Mucosa of gallbladder (tissue), 1 donor: ENCODE measurements around the gene SLC10A7. TPM values are rescaled to one million over a fixed set of nuclear protein-coding genes. Genes with fewer than 3 reads are reported as not detected.

Source experiments
- DNase-seq: peaks from one replicate; pipeline ENCODE4 v3.0.0-alpha.2; 2020; ENCODE audit warnings: low spot score
- total RNA-seq: library from RNA; stranded (reverse); gene quantifications from one replicate; pipeline ENCODE4 v1.2.1, GENCODE V29; 2021
- donor health status: DM: no; HTN: no; CAD: no.

SLC10A7 gene
- total RNA-seq, 1 donor from 2014 or later: 15.5 TPM

DNA sequence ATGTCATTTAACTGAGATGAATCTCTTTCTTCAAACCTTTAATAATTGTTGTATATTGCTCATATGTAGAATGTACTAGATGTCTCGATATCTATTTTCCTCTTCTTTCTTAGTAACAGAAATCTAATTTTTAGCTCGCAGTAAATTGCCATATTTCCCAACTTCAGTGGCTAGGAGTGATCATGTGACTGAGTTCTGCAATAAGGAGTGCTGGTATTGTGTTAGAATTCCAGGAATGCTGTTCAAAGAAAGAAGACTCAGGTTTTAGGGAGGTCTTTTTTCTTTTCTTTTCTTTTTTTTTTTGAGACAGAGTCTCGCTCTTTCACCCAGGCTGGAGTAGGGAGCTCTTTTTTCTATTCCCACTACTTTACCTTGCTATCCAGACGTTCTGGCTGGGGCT is 81.7 kb downstream of the SLC10A7 start:
- no peak for DNase-seq

- no peak for DNase-seq
Observed at GRCh38 chr4:146439437-146439836, 82.3 kb downstream of the SLC10A7 start.

DNA sequence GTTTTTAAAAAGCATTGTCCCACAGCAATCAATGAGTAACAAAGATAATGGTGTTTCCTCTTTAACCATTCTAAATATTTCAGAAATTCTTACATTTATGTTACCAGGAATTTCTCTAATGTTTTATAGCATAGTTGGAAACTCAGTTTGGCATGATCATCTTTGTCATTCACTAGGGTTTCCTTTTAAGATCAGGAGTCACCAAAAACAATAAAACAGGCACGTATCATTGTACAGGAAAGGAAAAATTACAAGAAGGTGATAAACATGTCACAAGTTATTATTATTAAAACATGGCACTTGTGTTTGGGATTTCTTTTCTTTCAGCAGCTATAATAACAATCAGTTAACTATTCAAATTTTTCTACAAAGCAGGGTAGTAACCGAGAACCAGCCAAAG is 84.0 kb downstream of the SLC10A7 start:
- DNase-seq: no peak

GRCh38 chr4:146436423-146437162 is 85.1 kb downstream of the SLC10A7 start:
- DNase-seq: no peak

DNA sequence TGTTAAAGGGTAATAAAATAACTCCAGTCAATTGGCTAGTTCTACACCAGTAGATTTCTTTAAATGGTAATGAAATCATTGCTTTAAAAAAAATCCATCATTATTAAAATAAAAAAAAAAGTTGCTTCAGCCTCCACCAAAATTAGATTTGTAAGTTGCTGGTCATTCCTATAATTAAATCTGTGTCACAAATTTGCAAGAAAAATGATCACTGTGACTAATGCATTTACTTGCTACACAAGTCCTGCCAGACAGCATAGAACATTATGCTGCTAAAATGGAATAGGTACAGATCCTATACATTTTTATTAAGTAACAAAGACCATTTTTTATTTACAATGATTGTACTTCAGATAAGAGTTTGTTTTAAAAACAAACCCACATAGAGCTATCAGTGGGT is 85.8 kb downstream of the SLC10A7 start:
- DNase-seq: no peak

DNA sequence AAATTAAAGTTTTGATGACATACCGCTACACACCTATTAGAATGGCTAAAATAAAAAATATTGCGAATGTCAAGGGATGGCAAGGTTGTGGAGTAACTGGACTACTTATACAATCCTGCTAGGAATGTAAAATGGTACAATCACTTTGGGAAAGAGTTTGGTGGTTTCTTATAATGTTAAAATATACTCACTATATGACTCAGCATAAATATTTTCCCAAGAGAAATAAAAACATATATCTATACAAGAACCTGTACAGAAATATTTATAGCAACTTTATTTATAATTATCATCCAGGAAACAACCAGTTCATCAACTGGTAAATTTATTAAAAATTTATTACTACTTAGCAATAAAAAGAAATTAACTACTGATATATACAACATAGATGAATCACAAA is 89.7 kb downstream of the SLC10A7 start:
- no peak for DNase-seq

DNA sequence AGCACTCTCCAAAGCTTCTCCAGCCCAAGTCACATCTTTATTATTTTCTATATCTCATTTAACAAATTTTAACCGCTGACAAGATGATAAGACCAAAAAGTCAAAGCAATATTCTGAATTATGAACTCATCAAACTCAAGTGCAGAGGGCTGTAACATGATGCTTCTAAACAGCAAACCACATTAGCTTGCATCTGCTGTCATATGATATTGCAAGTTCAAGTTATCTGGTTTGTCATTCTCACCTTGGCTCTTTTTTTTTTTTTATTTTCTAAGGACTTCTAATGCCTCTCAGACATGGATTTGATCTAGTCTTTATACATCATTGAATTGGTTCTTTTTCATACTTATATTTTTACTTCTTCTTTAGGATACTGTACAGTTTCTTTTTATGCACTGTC is 93.4 kb downstream of the SLC10A7 start:
- DNase-seq: no peak

GRCh38 chr4:146417822-146418221 is 103.9 kb downstream of the SLC10A7 start:
- no peak for DNase-seq

- no peak for DNase-seq
Observed at GRCh38 chr4:146415829-146416228, 105.9 kb downstream of the SLC10A7 start.

DNA sequence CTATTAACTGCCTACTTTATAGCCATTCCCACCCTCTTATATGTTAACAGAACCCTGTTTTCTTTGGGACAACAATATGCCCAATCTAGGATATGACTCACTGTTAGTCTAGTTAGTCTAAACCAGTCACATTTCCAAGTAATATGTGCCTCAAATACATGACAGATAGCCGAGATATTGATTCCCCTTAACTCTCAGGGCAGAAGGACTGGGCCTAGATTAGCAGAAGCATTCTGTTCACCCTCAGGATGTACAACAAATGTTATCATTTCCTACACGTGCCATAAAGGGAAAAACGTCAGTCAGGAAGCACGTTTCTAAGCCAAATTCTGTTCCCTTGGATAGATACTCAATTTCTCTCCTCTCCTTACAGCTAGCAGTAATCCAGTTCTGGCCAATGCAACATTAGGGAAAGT is 114.1 kb downstream of the SLC10A7 start:
- DNase-seq: no peak

- DNase-seq: no peak
Observed at GRCh38 chr4:146407257-146407656, 114.5 kb downstream of the SLC10A7 start.

GRCh38 chr4:146401274-146401673 is 120.5 kb downstream of the SLC10A7 start:
- no peak for DNase-seq

DNA sequence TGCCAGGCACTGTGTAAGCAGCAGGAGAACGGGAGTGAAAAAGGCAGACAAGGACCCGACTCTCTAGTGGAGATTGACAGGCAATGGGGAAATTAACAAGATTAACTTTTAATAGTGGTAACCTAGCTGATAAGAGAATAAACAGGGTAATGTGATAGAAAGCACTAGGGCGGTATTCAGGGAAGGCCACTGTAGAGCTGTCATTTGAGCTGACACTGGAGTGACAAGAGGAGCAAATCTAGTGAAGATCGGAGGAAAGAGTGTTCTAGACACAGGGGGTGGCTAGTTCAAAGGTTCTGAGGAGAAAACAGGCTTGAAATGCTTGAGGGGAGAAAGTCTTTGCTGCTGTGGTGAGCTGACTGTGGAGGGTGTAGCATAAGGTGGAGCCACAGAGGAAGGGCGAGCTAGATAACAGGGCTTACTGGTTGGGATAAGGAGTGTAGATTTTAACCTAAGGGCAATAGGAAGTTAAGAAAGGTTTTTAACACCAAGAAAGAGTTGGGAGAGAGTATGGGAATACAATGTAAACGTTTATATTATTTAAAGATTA is 122.8 kb downstream of the SLC10A7 start:
- DNase-seq: no peak

- DNase-seq: no peak
Observed at GRCh38 chr4:146398404-146398803, 123.3 kb downstream of the SLC10A7 start.

DNA sequence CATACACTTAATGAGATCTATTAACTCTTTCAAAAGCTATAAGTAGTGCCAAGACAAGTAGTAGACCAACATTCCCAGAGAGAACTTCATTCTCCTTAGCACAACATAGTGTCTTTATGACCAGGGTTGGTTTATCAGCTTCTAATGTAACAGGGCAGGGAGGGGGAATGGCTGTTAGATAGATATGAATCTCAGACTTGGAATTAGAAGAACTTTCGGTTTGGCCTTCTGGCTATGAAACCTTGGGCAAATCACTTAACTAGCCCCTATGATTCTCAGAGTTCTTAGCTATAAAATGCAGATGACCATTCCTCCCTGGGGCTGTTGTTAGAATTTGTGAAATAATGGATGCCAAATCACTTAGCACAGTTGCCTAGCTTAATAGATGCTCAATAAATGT is 132.2 kb downstream of the SLC10A7 start:
- DNase-seq: no peak

DNA sequence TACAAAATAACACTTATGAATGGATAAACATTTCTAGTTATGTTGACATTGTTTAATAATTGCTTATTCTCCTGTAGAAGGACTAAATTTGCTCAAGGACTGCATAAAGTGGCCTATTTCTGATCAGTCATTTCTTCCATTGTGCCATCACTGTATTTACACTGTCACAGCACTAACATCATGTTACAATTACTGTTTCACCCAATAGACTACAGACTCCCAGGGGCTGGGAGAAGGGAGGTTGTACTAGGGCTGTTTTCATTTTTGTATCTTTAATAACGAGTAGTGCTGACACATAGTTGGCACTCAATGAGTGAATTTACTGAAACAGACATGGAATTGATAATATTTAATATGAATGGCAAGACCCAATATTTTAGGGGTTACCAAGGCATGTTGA is 139.5 kb downstream of the SLC10A7 start:
- DNase-seq: no peak

DNA sequence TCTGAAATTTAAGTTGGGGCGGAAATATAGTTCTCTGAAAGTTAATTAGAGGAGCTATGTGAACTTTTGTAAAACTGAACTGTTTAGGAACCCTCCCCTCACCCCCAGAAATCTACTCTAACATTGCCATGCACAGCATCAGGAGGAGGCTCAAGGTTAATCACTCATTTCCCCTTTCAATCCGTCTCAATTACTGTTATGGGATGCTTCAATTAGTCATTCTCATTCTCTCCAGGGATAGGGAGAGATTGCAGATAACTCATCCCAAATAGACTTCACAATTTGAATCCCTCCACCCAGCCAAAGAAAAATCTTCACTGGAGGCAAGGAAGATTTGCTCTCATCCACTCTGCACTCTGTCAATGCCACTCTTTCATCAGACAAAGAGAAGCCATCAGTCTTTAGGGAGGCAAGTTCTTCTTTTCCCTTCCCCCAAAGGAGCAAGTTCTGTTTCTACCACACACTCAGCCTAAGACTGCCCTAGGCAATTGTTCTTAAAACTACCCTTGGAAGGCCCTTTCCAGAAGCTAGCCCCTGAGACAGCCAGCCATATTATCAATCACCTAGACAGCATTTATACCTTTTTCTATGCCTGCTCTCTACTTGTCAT is 140.4 kb downstream of the SLC10A7 start:
- no peak for DNase-seq

GRCh38 chr4:146379744-146380143 is 142.0 kb downstream of the SLC10A7 start:
- peak; percentile 56 for DNase-seq

GRCh38 chr4:146371812-146372211 is 149.9 kb downstream of the SLC10A7 start:
- no peak for DNase-seq

DNA sequence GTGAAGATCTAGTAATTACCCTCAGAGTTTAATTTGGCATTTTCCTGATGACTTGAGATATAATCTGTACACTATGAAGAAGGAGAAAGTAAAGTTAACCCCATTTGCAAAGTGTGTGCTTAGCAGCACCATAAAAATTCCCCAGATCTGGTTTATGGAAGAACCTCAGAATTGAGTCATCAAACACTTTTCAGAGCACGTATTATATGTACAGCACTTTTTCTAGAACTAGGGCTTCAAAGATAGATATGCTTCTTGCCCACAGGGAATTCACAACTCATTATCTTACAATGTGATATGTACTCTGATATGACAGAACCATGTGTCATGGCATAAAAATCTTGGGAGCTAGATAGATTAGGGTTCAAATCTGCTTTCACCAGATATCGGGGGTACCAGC is 150.9 kb downstream of the SLC10A7 start:
- DNase-seq: no peak

GRCh38 chr4:146369446-146369845 is 152.3 kb downstream of the SLC10A7 start:
- no peak for DNase-seq

- DNase-seq: no peak
Observed at GRCh38 chr4:146368209-146368608, 153.5 kb downstream of the SLC10A7 start.

DNA sequence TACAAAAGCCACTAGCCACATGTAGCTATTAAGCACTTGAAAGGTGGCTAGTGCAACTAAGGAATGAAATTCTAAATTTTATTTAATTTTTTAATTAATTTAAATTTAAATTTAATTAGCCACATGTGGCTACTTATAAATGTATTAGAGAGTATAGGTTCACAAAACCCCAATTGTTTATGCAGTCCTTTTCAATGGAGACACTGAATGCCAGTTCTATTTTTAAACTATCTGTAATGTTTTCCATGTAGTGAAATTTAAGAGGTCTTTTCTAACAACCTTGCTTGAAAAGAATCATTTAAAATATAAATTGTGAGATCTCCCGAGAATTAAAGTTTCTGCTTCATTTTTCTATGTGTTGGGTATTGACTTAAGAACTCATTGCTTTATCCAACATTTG is 154.4 kb downstream of the SLC10A7 start:
- DNase-seq: no peak
